Liver (tissue), 9 donors: ENCODE measurements around the gene HTR2A. TPM values are rescaled to one million over a fixed set of nuclear protein-coding genes. Genes with fewer than 3 reads are reported as not detected.

Experiments
- DNase-seq: peaks from one replicate; pipeline ENCODE4 v3.0.0-alpha.2; 2017; ENCODE audit warnings: low spot score
- H3K27ac ChIP-seq, 2 donors: one replicate each; pipeline ENCODE4 v1.7.0; 2013; ENCODE audit warnings: inconsistent platforms in 2 of 2, low read length in 2 of 2, control low read depth in 1 of 2, low read depth in 1 of 2, mild to moderate bottlenecking in 1 of 2
- H3K27me3 ChIP-seq, 4 donors: one replicate each; pipeline versions ENCODE4 v1.6.1 to v1.7.0; 2013; ENCODE audit warnings: low read length in 3 of 4, inconsistent platforms in 1 of 4, mild to moderate bottlenecking in 1 of 4, moderate library complexity in 1 of 4; ENCODE audit not compliant: control insufficient read depth in 4 of 4, insufficient read depth in 4 of 4
- H3K36me3 ChIP-seq, 4 donors: one replicate each; pipeline versions ENCODE4 v1.6.1 to v1.7.0; 2013; ENCODE audit warnings: low read length in 3 of 4, mild to moderate bottlenecking in 3 of 4, low read depth in 1 of 4, moderate library complexity in 1 of 4; ENCODE audit not compliant: control insufficient read depth in 4 of 4, insufficient read depth in 3 of 4
- H3K4me1 ChIP-seq, 4 donors: one replicate each; pipeline versions ENCODE4 v1.6.1 to v1.7.0; 2013; ENCODE audit warnings: low read length in 3 of 4, mild to moderate bottlenecking in 3 of 4, moderate library complexity in 1 of 4; ENCODE audit not compliant: control insufficient read depth in 4 of 4, insufficient read depth in 4 of 4
- H3K4me3 ChIP-seq, 3 donors: one replicate each; pipeline versions ENCODE4 v1.6.1 to v1.7.0; 2013; ENCODE audit warnings: low read length in 3 of 3, control low read depth in 1 of 3, low read depth in 1 of 3, mild to moderate bottlenecking in 1 of 3
- H3K9ac ChIP-seq, 2 donors: one replicate each; pipeline ENCODE4 v1.7.0; 2013; ENCODE audit warnings: low read length in 2 of 2, mild to moderate bottlenecking in 2 of 2, moderate library complexity in 2 of 2, control low read depth in 1 of 2, low read depth in 1 of 2
- H3K9me3 ChIP-seq, 4 donors: one replicate each; pipeline versions ENCODE4 v1.6.1 to v1.7.0; 2013; ENCODE audit warnings: low read length in 3 of 4; ENCODE audit not compliant: control insufficient read depth in 4 of 4
- EGR1 ChIP-seq, 2 donors: IDR thresholded peaks; 2 replicates each; pipeline ENCODE4 v1.6.1; 2016 to 2018; ENCODE audit warnings: antibody characterized with exemption in 2 of 2, low read depth in 2 of 2
- FOXA1 ChIP-seq: IDR thresholded peaks from 2 replicates; pipeline ENCODE4 v1.6.1; 2016; ENCODE audit warnings: antibody characterized with exemption
- FOXA2 ChIP-seq: IDR thresholded peaks from 2 replicates; pipeline ENCODE4 v1.6.1; 2016; ENCODE audit warnings: antibody characterized with exemption
- GABPA ChIP-seq, 2 donors: IDR thresholded peaks in 1 of 2; conservative IDR thresholded peaks in 1 of 2; 2 replicates each; pipeline ENCODE4 v1.6.1; 2016; ENCODE audit warnings: antibody characterized with exemption in 2 of 2, mild to moderate bottlenecking in 1 of 2, moderate library complexity in 1 of 2
- HNF4A ChIP-seq, 2 donors: conservative IDR thresholded peaks; 2 replicates each; pipeline ENCODE4 v1.6.1; 2016; ENCODE audit warnings: antibody characterized with exemption in 2 of 2, mild to moderate bottlenecking in 2 of 2
- HNF4G ChIP-seq: IDR thresholded peaks from 2 replicates; pipeline ENCODE4 v1.6.1; 2016; ENCODE audit warnings: antibody characterized with exemption
- JUND ChIP-seq, 2 donors: IDR thresholded peaks; 2 replicates each; pipeline ENCODE4 v1.6.1; 2016; ENCODE audit warnings: antibody characterized with exemption in 2 of 2
- NR2F2 ChIP-seq: IDR thresholded peaks from 2 replicates; pipeline ENCODE4 v1.6.1; 2016; ENCODE audit warnings: antibody characterized with exemption
- RAD21 ChIP-seq, 2 donors: IDR thresholded peaks; 2 replicates each; pipeline ENCODE4 v1.6.1; 2016; ENCODE audit warnings: antibody characterized with exemption in 2 of 2, mild to moderate bottlenecking in 2 of 2
- REST ChIP-seq: IDR thresholded peaks from 2 replicates; pipeline ENCODE4 v1.6.1; 2016; ENCODE audit warnings: antibody characterized with exemption, mild to moderate bottlenecking
- RXRA ChIP-seq, 2 donors: IDR thresholded peaks; 2 replicates each; pipeline ENCODE4 v1.6.1; 2017 to 2018; ENCODE audit warnings: antibody characterized with exemption in 2 of 2, mild to moderate bottlenecking in 1 of 2
- SP1 ChIP-seq: IDR thresholded peaks from 2 replicates; pipeline ENCODE4 v1.6.1; 2018; ENCODE audit warnings: antibody characterized with exemption, mild to moderate bottlenecking
- TAF1 ChIP-seq: conservative IDR thresholded peaks from 2 replicates; pipeline ENCODE4 v1.6.1; 2016; ENCODE audit warnings: antibody characterized with exemption, mild to moderate bottlenecking
- YY1 ChIP-seq: IDR thresholded peaks from 2 replicates; pipeline ENCODE4 v1.6.1; 2016; ENCODE audit warnings: antibody characterized with exemption, mild to moderate bottlenecking
- ZBTB33 ChIP-seq: IDR thresholded peaks from 2 replicates; pipeline ENCODE4 v1.6.1; 2016; ENCODE audit warnings: antibody characterized with exemption
- WGBS: extraction: QIAGEN DNeasy Blood & Tissue Kit; methylation state at CpG from one replicate; pipeline ENCODE4 v1.1.7; 2013; 5-methylcytosine and 5-hydroxymethylcytosine counted together
- polyA plus RNA-seq, 2 donors: library from polyadenylated mRNA; stranded (reverse) in 1 of 2; unstranded in 1 of 2; fragments of 200-250 nt in 1 of 2; fragments of >200 nt in 1 of 2; fragmentation: Nextera tagmentation in 1 of 2; extraction: Ambion mirVana in 1 of 2; gene quantifications; one replicate each; pipeline versions ENCODE4 v1.2.1 to v1.2.3, GENCODE V29; 2013 to 2015
- total RNA-seq, 2 donors: library from RNA; depleted of rRNA; stranded (reverse); fragments of >200 nt; gene quantifications; one replicate each; pipeline ENCODE4 v1.2.3, GENCODE V29; 2014
- TF ChIP-seq, protein P1 (sequence below): IDR thresholded peaks from 2 replicates; pipeline ENCODE4 v1.6.1; 2016; ENCODE audit warnings: antibody characterized with exemption
- TF ChIP-seq, protein P2 (sequence below): fragments of 150-350 bp; IDR thresholded peaks from 2 replicates; pipeline ENCODE4 v1.5.1; 2017; ENCODE audit warnings: improper control_type of control experiment, low read depth, low read length; ENCODE audit not compliant: missing input control
- TF ChIP-seq, protein P3 (sequence below): IDR thresholded peaks from 2 replicates; pipeline ENCODE4 v1.6.1; 2016; ENCODE audit warnings: antibody characterized with exemption
- donor health status: healthy.
- donor health status: healthy.
- donor health status: healthy.
- donor health status: healthy.
- donor health status: healthy.

The HTR2A gene
- total and polyA plus RNA-seq, 4 donors = under 0.01 to 0.19 (median 0.19) TPM; not detected in 1

DNA sequence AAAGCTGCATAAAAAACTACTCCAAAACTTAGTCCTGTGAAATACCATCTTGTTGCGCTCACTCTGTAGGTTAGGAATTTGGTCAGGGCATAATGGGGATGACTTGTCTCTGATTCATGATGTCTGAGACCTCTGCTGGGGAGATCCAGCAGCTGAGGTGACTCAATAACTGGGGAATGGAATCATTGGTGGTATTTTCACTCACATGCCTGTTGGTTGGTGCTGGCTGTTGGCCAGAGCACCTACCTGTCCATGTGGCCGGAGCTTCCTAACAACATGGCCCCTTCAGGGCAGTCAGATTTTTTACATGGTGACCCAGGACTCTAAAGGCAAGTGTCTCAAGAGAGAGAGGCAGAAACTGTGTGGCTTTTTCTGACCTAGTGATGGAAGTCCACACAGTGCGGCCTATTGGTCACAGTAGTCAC lies 92.5 kb downstream of the HTR2A start:
- DNase-seq = no peak
- Histone ChIP-seq H3K9ac (no peak overlapping the region), H3K4me1 (peaks cover 0 to 18% (median 7%) of the 10 kb centered on the region in 4 donors), H3K27ac (no peak overlapping the region), H3K27me3 (no peaks in the 10 kb centered on the region), H3K4me3 (no peak overlapping the region), H3K36me3 (no peaks in the 10 kb centered on the region), H3K9me3 (no peaks in the 10 kb centered on the region)
- WGBS = 98% methylated on average over 3 of the region's 3 CpGs
- TF ChIP-seq, protein P1, sequence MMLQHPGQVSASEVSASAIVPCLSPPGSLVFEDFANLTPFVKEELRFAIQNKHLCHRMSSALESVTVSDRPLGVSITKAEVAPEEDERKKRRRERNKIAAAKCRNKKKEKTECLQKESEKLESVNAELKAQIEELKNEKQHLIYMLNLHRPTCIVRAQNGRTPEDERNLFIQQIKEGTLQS = no peak
- TF ChIP-seq GABPA (IDR thresholded peaks at IDR 0.05 in 1 of 2, conservative IDR thresholded peaks at IDR 0.05 in 1 of 2) (no peak), RAD21 (IDR thresholded peaks at IDR 0.05) (no peak), ZBTB33 (no peak), YY1 (no peak), RXRA (IDR thresholded peaks at IDR 0.05) (no peak), FOXA1 (no peak), SP1 (no peak), HNF4G (no peak), NR2F2 (no peak), FOXA2 (no peak), TAF1 (no peak), JUND (IDR thresholded peaks at IDR 0.05) (no peak), REST (no peak), EGR1 (IDR thresholded peaks at IDR 0.05; ENCODE audit: low read depth in 2 of 2) (no peak), HNF4A (conservative IDR thresholded peaks at IDR 0.05) (no peak)
- TF ChIP-seq, protein P2, sequence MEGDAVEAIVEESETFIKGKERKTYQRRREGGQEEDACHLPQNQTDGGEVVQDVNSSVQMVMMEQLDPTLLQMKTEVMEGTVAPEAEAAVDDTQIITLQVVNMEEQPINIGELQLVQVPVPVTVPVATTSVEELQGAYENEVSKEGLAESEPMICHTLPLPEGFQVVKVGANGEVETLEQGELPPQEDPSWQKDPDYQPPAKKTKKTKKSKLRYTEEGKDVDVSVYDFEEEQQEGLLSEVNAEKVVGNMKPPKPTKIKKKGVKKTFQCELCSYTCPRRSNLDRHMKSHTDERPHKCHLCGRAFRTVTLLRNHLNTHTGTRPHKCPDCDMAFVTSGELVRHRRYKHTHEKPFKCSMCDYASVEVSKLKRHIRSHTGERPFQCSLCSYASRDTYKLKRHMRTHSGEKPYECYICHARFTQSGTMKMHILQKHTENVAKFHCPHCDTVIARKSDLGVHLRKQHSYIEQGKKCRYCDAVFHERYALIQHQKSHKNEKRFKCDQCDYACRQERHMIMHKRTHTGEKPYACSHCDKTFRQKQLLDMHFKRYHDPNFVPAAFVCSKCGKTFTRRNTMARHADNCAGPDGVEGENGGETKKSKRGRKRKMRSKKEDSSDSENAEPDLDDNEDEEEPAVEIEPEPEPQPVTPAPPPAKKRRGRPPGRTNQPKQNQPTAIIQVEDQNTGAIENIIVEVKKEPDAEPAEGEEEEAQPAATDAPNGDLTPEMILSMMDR = no peak
- TF ChIP-seq, protein P3, sequence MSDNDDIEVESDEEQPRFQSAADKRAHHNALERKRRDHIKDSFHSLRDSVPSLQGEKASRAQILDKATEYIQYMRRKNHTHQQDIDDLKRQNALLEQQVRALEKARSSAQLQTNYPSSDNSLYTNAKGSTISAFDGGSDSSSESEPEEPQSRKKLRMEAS = no peak
